NCI-H2227 (cell line): Measurements from ENCODE around the gene CRIP3.
"Not testable (repeated sequence)": the region's sequence is repeated elsewhere in the genome, so short reads cannot be mapped to it uniquely, and the experiment has no call there.

ENCODE experiments used
- DNase-seq: peaks from one replicate; lab custom pipeline; 2025; ENCODE audit not compliant: unreplicated experiment; lab: John Stamatoyannopoulos, UW

The CRIP3 gene

DNA sequence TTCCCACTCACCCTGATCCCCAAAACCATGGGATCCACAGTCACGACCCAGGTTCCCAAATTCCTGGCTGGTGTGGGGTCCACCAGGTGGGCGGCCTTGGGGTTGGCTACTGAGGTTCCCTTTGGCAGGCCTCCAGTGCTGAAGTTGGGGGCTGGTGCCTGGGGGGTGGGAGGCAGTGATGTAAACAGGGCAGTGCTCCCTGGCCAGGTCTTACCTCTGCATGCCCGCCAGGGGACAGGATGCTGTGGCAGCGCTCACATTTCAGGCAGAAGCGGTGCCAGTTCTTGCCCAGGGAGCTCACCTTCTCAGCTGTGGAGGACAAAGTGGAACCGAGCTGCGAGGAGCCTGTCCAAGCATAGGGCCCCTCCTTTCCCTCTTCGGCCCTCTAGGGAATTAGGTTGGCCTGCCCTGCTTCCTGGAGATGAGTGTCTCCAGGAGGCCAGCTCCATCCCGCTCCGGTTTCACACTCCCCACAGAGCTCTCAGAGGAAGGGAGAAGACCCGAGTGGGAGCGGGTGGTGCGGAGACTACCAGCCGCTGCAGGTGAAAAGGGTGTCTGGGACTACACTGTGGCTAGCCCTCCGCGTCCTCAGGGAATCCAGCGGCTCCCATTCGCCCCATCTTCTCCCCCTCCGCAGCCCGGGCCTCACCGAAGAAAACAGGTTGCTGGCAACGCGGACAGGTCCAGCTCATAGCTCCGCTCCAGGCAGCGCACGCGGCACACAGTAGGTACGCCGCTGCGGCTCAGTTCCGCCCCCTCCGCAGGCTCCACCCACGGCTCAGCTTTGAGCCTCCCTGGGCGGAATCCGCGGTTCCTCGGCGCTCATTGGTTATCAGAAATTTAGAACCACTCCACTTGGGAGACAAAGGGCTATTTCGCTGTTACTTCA, at the start of gene CRIP3:
CRIP3 (minus strand) TSS at position 726 of the 889 bp plus-strand sequence; CDS start at position 692, 34 bp downstream.
- peak; percentile 45 for DNase-seq

GRCh38 chr6:43355862-43356590, 47.4 kb upstream of the CRIP3 start:
- no peak for DNase-seq

- DNase-seq, result not testable (repeated sequence)
Observed at GRCh38 chr6:43351951-43352350, 43.3 kb upstream of the CRIP3 start.

GRCh38 chr6:43347444-43347843, 38.8 kb upstream of the CRIP3 start:
- no peak for DNase-seq

DNA sequence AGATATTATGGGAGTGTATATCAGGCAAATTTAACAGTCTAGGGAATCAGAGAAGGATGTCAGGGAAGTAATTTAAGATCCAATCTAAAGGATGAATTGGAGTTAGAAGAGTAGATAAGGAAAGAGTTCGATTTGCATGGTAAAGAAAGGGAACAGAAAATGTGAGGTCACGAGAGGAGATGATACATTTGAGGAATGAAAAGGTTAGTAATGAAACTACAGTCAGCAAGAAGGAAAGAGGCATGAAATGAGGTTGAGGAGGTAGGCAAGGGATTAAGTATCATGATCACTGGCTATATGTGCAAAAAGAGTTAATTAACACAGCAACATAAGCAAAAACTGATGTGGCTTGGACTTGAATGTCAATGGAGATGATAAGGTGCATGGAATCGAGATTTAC, 38.4 kb upstream of the CRIP3 start:
- DNase-seq, result no peak

- not testable (repeated sequence) for DNase-seq
Observed at GRCh38 chr6:43346243-43346642, 37.6 kb upstream of the CRIP3 start.

- DNase-seq, result no peak
Observed at GRCh38 chr6:43339168-43339567, 30.5 kb upstream of the CRIP3 start.

- DNase-seq, result no peak
Observed at GRCh38 chr6:43338243-43338642, 29.6 kb upstream of the CRIP3 start.

DNA sequence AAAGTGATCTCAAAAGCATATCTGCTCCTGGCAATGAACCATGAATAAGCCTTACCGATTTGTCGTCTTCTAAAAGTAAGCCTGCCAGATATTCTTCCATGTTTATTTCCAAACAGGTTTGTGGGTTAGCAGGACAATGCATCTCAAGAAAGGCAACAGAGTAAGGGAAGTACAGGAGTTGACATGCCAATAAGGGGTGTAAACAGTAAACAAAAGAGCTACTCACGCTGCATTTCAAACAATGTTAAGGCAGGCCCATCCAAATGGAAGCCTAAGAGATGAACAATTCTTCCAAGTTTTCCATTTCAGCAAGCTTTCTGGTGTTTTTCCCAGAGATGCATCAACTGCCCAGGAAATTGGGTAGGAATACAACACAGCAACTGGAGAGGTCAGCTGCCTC, 27.8 kb upstream of the CRIP3 start:
- DNase-seq, result no peak

DNA sequence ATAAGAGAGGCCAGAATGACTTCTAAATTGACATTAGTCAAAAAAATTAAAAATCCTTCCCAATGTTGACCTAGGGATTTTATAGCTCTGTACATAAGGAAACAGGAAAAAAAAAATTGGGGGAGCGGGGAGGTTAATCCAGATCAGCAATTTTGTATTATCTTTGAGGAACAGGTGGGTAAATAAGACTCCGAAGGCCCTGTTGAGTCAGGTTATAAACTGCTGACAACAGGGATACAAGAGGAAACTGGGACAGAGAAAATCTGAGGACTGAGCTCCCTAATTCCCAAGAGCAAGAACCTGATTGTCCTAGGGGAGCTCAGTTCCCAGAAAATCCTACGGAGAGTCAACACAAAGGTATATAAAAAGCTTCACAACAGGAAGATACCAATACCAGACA, 26.8 kb upstream of the CRIP3 start:
- DNase-seq, result no peak

- DNase-seq, result peak; percentile 54
Observed at GRCh38 chr6:43334466-43335095, 26.0 kb upstream of the CRIP3 start.

DNA sequence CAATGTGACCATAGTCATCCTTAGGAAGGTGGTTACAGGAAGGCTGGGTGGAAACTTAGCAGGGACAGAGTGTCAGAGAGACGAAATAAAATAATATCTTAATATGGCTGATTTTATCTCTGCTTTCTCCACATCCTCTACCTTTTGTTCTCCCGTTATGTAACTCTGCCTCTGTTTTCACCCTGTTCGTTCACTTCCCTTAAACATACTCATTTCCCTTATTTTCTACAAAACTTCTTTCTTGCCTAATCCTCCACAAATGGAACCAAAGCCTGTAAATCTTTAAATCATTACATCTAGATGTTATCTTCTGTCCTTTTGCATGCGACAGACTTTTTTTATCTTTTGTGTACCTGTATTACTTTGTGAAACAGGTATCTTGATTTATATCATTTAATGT, 23.3 kb upstream of the CRIP3 start:
- no peak for DNase-seq

DNA sequence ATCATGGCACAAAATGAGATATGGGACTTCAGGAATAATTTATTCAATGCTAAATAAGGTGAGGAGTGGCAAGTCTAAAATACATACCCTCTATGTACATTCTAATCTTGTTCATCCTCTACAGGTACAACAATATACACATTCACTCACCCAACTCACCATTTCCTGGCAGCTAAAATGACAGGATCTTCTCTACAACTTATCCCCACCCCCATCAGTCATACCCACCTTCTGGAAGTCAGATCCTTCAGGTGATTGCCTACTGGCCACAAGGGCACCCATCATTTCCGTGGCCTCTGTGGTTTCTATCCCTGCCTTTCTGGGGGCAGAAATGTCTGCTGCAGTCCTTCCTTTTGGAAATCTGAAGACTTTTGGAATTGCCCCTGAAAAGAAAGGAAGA, 22.8 kb upstream of the CRIP3 start:
- no peak for DNase-seq

DNA sequence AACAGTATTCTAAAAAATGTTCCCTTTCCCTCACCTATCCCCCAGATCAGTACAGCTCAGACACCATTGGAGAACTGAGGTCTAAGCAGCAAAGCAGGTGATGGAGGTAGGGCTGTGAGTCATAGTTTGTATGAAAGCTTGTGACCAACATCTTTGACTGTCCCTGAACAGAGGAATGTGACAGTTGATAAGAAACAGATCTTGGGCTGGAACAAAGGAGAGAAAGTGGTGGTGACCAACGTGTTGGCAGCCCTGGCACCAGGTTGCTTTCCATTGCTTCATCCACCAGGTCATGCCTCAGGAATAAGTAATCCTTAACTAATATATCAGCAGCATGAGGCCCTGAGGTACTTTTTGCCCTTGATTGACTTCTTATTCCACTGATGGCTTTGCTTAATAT, 19.9 kb upstream of the CRIP3 start:
- DNase-seq, result no peak

DNA sequence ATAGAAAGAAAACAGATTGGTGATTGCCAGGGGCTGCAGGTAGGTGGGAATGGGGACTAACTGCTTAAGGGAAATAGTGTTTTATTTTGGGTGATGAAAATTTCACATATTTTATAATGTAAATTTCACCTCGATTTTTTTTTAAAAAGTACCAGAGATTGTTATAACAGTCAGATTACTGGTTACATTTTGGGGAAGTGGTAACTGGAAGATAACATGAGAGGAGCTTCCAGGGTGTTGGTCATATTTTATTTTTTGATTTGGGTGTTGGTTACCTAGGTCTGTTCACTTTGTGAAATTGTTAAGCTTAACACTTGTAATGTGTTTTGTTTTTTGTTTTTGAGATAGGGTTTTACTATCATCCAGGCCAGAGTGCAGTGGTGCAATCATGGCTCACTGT, 17.2 kb upstream of the CRIP3 start:
- no peak for DNase-seq

- DNase-seq, result no peak
Observed at GRCh38 chr6:43318011-43318410, 9.4 kb upstream of the CRIP3 start.

DNA sequence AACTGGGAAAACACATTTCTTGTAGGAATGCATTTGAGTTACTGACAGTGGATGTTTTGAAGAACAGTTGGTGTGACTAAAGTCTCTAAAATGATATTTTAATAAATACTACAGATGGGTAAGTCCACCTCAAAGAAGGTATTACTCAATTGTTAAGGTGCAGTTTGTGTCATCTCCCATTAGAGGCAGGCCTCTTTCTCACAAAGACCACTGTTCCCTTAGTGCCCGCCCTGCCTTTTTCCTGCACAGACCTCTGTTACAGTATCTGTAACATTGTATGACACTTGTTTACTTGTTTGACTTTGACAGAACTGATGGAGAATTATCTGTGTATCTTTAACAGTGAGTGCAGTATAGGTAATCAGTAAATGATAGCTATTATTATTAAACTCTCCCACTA, 5.2 kb upstream of the CRIP3 start:
- DNase-seq, result no peak

DNA sequence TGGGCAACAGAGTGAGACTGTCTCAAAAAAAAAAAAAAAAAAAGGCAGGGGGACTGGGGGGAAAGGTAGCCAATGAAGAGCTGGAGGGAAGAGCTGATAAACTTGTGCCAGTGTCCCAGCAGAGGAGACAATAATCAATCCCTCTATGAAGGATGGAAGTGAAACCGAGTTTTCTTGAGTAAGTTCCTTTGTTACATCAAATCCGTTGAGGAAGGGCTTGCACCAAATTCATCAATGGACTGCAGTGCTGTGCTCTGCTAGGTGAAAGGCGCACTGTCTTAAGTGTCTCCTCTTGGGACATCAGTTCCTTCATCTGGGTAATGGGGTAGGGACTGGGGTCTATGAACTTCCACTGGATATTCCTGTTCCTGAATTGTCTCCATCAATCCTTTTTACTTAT, 3.0 kb upstream of the CRIP3 start:
- DNase-seq, result no peak

DNA sequence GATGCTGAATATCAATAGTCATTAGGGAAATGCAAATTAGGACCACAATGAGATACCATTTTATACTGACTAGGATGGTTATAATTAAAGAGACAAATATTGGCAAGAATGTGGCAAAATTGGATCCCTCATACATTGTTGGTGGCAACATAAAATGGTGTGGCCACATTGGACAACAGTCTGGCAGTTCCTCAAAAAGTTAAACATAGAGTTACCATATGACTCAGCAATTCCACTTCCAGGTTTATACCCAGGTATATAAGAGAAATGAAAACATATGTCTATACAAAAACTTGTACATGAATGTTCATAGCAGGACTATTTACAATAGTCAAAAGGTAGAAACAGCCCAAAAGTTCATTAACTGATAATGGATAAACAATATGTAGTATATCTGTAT, 2.0 kb upstream of the CRIP3 start:
- no peak for DNase-seq

GRCh38 chr6:43310134-43310533, 1.5 kb upstream of the CRIP3 start:
- no peak for DNase-seq

- no peak for DNase-seq
Observed at GRCh38 chr6:43308990-43309477, 408 bp upstream of the CRIP3 start.
